A549 (cell line): Measurements from ENCODE around the gene CDKN1C.

Source experiments
- GATA3 ChIP-seq: IDR thresholded peaks from 2 replicates; pipeline ENCODE4 v1.6.1; 2012; ENCODE audit warnings: borderline replicate concordance
- NR3C1 ChIP-seq: fragments of >200 bp; sonication (Bioruptor Twin); formaldehyde crosslinking; IDR thresholded peaks from 3 replicates; pipeline ENCODE4 v1.6.1; 2017
- ZSCAN20 ChIP-seq: fragments of 250-450 bp; sonication (Bioruptor Pico); IDR thresholded peaks from 2 replicates; pipeline ENCODE4 v1.8.0; 2022; ENCODE audit warnings: mild to moderate bottlenecking, moderate library complexity
- TF ChIP-seq, protein P1 (sequence below): fragments of 250-450 bp; sonication (Bioruptor Pico); IDR thresholded peaks from 2 replicates; pipeline ENCODE4 v1.5.0; 2021; ENCODE audit warnings: mild to moderate bottlenecking, moderate library complexity, borderline replicate concordance

DNA sequence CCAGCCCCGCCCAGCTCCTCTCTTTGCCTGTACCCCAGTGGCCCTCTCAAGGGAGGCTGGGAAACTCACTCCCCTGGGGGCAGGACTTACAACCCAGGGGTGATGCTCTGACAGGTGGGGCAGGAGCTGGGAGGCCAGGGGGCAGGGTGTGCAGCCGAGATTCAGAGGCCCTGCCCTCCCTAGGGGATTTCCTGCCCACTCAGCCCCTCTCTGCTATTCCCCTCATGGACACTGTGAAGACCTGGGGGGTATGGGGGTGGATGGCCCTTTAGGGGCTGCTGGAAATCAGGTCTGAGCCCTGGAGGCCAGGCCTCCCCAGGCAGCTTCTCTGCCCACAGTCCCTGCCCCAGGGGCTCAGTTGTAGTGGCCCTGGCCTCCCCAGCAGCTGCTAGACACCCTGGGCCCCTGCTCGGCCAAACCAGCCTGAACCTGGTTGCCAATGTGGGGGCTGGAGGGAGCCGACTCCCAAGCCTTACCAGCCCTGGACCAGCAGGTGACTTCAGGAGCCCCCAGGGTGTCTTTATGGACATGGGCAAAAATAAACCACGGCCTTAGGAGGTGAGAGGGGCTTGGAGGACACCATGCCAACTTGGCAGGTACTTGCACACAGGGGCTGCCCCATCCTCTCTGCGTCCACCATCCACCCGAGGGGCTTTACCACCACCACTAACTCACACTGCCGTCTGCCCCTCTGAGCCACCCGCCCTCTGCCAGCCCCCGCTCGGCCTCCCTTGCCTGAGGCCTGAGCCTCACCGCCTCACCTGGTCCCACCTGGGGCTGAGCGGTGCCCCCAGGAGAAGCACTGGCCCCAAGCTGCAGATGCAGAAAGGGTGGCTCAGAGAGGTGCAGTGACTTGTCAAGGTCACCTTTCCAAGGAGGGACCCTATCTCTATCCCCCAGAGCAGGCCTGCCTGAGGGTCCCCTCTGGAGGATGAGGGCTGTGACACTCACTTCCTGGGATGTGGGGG lies 46.5 kb upstream of the CDKN1C start:
- no peak for TF ChIP-seq GATA3
- TF ChIP-seq, protein P1, sequence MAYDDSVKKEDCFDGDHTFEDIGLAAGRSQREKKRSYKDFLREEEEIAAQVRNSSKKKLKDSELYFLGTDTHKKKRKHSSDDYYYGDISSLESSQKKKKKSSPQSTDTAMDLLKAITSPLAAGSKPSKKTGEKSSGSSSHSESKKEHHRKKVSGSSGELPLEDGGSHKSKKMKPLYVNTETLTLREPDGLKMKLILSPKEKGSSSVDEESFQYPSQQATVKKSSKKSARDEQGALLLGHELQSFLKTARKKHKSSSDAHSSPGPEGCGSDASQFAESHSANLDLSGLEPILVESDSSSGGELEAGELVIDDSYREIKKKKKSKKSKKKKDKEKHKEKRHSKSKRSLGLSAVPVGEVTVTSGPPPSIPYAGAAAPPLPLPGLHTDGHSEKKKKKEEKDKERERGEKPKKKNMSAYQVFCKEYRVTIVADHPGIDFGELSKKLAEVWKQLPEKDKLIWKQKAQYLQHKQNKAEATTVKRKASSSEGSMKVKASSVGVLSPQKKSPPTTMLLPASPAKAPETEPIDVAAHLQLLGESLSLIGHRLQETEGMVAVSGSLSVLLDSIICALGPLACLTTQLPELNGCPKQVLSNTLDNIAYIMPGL (CRISPR knock-in tag), result no peak
- no peak for TF ChIP-seq NR3C1
- no peak for TF ChIP-seq ZSCAN20 (CRISPR knock-in tag)
